Activated naive CD4-positive, alpha-beta T cell (primary cell): ENCODE measurements around the gene TSN.
A peak's percentile ranks its signal among the peaks of the same experiment; 100 is the strongest.
"Not testable (repeated sequence)": the region's sequence is repeated elsewhere in the genome, so short reads cannot be mapped to it uniquely, and the experiment has no call there.

Experiments
- DNase-seq, 4 experiments: peaks; one replicate each; lab custom pipeline; 2025; lab: John Stamatoyannopoulos, UW

Gene TSN

DNA sequence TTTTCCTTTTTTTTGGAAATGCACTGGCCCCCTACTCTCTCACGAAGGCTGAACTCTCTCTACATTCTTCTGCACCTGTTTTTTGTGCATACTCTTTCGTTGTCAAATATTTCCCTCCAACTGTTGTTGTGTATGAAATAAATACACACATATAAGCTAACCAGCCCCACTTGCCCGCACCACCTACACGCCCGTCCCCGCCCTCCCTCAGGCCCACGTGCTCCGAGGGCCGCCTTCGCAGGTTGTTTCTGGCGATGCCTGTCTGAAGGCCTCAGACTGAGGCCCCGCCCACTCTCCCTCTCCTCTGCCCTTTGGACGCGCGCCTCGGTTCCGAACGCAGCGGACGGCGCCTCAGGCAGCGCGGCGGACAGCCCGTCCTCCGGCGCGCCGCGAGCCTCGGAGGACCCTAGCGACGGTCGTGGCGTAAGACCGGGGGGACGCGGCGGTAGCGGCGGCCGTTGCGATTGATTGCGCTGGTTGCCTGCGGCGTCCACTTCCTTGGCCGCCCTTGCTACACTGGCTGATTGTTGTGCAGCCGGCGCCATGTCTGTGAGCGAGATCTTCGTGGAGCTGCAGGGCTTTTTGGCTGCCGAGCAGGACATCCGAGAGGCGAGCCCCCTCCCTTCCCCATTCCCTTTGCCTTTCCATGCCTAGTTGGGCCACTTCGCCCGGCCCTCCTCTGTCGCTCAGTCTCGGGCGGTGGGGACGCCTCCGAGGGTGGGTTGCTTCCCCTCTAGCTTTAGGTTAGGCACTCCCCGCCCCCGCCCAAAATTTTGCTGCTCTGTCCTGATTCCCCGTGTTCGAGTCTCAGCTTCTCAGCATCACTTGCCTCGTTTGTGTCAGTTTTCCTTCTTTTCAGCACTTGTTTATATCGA, at the start of gene TSN:
TSS of gene TSN (plus strand) at position 415 of the 875 bp plus-strand sequence. CDS start at position 544, 129 bp downstream.
- DNase-seq, result peak; percentile 82 to 96 (median 90)

DNA sequence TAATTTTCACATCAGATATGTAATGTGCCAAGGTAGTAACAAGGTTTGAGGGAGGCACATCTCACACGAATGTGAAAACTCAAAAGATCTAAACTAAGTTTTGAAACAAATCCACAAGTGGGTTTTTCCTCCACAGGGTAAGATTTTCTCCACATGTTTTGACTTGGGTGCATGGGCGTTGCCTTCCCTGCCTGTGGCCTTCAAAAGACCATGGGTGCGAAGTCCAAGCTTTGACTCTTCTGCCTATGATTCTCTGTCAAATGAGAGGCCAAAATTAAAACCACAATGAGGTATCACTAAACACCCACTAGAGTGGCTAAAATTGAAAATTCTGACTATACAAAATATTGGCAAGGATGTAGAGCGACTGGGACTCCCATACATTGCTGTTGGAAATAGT, 49.5 kb upstream of the TSN start:
- DNase-seq, result no peak

DNA sequence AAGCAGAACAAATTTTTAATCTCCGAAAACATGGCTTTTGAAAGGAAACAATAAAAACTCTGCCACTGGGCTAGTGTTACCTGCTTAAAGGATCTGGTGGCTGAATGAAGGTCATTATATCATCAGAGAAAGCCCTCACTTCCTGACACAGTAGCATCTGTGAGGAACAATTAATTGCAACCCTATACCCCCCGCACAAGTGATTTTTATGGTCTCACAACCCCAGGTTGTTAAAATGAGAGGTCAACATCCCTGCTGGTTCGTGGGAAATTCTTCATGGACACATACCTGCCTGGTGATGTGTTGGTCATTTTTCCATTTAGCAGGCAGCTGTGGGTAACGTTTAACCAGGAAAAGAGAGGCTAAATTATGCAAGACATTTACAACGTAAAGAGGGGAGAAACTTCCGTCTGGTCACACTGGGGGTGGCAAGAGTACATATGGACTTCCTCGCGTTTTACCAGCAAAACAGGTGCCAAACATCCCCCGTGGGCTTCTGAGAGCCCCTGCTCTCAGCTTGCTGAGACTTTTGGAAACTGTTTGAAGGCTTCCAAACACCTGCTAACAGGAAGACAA, 48.0 kb upstream of the TSN start:
- no peak for DNase-seq

DNA sequence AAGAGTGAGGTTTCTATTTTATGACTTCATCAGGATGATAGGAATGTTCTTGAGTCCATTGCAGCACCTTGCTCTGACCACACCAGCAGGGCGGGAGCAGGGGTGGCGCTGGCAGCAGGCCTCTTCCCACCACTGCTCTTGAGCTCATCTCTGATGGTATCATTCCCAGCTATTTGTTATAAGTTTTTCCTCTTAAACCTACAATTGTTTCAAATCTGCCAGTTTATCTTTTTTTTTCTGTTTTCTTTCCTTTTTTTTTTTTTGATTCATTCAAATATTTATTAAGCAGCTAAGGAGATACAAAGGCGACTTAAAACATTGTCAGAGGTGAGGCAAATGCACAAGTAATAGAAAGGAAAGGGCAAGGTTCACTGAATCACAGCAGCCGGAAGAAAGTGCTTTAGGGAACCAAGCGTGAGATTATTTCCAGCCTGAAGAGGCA, 47.5 kb upstream of the TSN start:
- no peak for DNase-seq

DNA sequence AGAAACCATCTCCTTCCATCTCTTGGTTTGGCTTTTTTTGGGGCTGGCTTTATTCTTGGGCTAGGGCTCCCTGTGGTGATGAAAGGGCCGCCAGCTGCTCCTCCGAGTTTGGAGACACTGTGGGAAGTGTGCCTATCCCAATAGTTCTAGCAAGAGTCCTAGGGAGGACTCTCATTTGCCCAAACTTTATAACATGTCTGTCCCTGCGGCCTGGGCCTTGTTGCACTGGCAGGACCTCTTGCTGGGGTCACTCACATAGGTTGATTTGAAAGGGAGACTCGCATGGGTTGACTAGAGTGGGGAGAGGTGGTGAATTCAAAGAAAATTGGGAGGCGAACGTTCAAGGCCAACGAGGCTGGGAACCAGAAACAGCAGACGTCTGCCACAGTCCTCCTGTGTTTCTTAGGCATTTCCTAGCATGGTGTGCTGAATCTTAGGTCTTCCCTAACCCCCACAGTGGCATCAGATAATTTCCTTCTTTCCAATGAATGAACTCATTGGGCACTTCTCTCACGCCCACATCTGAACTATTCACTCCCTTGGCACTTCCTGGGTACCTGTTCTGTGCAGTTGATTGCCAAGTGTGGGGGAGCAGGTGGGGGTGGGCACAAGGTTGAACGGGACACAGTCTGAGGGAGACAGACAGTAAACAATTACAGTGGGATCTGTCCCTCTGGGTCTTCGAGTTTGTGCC, 45.5 kb upstream of the TSN start:
- no peak for DNase-seq

DNA sequence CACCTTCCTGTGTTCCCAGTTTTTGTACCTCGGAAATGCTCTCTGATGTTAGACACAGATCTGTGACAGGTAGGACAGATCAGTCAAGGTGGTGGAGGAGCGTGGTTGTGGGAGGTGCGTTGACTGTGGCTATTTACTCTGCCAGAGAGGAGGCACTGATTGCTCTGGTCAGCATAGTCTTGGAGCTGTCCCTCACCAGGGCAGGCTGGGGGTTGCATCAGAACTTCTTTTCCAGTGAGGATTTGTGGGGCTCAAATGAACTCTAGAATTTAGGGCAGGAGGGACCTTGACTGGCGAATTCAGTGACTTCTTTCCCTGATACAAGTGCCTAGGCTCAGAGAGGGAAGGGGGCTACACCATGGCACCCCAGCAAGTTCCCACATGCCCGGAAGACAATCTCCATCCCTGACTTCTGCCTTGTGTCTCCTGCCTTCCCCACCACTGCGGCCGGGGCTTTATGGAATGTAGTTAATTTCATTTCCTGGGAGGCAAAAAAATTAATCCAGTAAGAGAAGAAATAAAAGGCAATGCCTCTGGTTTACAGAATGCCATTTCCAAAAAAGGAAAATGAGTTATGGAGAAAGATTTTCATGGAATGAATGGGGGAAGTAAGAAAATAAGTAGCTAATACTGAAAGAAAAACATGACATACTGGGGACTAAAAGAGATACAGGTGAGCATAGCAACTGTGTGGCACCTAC, 44.8 kb upstream of the TSN start:
- no peak for DNase-seq

DNA sequence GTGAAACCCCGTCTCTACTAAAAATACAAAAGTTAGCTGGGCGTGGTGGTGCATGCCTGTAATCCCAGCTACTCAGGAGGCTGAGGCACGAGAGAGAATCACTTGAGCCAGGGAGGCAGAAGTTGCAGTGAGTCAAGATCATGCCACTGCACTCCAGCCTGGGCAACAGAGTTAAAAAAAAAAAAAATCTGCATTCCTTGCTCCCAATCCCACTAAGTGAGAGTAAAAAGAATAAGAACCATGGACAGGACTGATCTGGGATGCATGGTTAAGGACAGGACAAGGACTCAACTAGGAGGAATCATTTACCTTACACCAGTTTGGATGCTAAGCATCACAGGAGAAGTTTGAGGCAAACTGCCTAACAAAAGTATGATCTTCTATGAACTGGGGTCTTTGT, 44.0 kb upstream of the TSN start:
- DNase-seq, result not testable (repeated sequence)

DNA sequence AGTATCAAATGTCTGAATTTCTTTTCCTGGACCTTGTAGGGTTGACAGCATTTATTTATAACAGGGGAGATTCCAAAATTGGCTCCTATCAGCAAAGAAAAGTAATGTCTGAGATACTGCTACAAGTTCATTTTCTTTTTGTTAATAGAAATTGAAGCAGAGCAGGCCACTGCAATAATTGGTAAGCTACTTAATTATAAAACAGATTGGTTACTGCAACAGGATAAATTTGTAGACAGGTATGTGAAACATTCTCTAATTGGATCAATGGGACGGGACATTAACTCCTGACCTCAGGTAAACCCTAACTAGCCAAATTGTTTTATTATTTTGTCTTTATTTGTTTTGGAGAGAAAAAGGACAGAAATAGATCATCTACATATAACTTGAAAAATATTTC, 39.3 kb upstream of the TSN start:
- DNase-seq, result no peak

DNA sequence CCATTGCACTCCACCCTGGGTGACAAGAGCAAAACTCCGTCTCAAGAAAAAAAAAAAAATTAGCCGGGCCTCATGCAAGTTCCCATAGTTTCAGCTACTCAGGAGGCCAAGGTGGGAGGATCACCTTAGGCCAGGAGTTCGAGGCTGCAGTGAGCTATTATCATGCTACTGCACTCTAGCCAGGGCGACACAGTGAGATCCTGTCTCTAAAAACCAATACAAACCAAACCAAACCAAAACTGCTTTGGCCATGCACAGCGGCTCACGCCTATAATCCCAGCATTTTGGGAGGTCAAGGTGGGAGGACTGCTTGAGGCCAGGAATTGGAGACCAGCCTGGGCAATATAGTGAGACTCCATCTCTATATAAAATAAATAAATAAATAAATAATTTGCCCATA, 37.9 kb upstream of the TSN start:
- no peak for DNase-seq

DNA sequence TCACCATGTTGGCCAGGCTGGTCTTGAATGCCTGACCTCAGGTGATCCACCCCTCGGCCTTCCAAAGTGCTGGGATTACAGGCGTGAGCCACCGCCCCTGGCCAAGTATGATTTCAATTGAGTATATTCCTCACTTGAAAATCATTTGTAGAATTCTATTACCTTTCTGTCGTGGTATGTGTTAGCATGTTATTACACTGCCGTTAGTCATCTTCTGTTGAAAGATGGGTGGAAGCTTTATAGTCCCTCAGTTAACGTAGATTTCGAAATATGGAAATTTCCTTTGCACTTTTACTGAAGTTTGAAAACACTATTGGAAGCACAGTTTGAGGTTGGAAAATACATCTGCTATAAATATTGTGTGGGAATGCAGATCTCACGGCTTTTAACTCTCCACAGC, 33.5 kb upstream of the TSN start:
- DNase-seq, result no peak

DNA sequence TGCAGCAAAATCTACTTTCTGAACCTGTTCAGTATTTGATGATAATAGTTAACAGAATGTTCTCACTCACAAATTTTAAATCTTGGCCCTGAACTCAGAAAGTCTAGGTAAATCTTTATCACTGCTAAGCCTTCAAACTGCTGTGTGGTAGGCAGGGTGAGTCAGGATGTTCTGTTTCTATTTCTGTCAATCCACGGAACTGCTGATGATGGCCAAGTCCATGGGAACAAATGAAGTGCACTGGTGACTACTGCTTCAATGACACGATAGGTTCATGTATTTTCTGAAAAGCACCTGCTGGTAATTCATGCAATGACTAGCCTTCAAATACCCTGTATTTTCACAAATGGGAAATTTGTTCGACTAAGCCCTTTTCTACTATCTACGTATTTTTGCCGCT, 33.0 kb upstream of the TSN start:
- DNase-seq, result no peak

DNA sequence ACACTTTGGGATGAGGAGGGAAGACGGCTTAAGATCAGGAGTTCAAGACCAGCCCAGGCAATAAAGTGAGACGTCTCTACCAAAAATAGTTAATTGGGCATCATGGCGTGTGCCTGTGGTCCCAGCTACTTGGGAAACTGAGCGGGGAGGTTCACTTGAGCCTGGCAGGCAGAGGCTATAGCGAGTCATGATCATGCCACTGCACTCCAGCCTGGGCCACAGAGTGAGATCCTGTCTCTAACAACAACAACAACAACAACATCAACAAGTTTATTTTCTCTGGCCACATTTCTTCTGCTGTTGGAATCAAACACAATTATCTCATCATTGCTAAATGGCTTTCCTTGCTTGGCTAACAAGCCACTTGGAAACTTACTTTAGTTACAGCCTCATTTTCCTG, 32.1 kb upstream of the TSN start:
- no peak for DNase-seq

DNA sequence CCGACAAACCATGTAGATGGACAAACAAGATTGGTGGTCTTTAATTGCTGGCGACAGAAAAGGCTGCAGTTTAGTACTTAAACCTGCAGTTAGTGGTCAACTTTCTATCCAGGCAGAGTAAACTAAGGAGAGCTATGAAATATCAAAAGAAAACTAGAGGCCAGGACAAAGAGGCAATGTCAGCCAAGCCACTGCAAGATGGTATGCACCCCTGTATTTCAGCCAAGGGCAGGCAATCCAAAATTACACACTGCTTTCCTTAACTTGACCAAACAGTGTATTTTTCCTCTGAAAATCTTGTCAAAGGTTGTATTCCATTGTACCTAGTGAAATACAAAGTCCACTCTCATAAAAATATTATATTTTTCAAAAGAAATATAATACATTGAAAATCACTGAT, 28.1 kb upstream of the TSN start:
- no peak for DNase-seq

DNA sequence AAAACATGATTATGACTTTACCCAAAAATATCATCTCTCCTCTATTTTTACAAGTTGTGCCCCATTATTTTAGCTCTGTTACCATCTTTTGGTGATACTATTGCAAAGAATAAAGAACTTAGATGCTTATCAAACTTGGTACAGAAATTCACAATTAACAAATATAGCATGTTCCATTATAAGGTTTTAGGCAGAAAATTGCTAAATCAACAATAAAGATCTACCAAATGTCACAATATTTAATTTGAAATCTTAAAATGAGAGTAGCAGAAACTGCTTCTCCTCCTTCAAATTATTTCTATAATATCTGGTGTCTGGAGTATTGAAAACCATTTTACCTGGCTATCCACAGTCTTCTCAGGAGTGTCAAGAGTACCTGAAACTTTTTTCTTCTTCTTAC, 27.5 kb upstream of the TSN start:
- no peak for DNase-seq

DNA sequence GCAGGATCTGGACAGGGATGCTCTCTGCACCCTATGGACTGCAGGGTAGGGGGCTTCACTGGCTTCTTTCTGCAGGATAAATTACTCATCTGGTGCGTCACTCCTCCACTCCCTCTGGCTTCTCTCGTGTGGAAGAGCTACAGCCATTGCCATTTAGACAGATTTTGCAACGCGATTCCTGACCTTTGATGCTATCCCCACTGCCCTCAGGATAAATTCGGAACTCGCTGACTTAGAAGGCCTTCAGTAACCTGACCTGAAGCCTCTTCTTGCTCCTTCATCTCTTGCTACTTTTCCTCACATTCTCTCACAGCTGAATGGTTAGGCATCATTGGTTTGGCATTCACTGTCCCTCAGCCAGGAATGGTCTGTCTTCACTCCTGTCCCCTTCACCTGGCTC, 24.1 kb upstream of the TSN start:
- DNase-seq, result no peak

DNA sequence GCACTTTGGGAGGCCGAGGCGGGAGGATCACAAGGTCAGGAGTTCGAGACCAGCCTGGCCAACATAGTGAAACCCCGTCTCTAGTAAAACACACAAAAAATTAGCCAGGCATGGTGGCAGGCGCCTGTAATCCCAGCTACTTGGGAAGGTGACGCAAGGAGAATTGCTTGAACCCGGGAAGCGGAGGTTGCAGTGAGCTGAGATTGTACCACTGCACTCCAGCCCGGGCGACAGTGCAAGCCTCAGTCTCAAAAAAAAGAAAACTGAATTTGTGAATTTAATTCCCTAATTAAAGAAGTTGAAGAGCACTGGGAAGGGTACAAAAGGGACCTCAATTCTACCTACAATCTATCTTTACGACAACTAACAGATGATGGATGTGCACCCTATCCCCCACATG, 20.9 kb upstream of the TSN start:
- DNase-seq, result not testable (repeated sequence)

DNA sequence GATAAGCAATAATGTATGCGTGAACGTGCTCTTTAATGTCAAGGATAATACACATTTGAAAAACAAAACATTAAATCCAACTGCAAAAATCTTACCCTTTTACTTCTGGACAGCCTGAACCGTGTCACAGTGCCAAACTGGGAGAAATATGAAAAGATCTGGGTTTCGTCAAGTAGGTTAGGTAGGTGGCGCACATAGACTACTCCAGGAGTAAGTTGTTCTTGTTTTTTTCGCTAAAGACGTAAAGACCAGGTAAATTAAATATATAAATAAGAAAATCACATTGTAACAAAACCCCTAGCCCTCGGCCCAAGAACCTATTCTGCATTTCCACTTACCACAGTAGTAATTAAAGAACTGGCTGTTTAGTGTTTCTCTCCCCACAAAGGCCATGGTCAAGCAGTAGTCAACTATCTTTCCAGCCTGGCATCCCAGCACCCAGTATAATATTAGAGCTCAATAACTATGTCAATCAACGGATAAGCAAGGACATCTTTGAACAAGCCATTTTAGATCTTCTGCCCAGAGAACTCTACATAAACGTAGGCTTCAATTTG, 19.9 kb upstream of the TSN start:
- DNase-seq, result no peak

DNA sequence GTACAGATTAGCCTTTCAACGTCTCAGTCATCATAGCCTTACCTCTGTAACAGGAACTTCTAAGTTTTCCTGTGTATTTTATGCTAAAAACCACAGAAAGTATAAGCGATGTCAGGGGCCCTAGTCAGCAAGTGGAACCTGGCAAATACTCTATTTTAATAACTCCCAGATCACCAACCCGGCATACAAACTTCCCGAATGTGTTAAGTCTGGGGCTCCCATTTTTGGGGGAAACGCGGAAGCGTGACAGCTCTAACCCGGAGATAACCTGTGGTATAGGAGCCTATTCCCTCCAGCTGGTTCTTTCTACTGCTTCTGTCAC, 19.4 kb upstream of the TSN start:
- no peak for DNase-seq

DNA sequence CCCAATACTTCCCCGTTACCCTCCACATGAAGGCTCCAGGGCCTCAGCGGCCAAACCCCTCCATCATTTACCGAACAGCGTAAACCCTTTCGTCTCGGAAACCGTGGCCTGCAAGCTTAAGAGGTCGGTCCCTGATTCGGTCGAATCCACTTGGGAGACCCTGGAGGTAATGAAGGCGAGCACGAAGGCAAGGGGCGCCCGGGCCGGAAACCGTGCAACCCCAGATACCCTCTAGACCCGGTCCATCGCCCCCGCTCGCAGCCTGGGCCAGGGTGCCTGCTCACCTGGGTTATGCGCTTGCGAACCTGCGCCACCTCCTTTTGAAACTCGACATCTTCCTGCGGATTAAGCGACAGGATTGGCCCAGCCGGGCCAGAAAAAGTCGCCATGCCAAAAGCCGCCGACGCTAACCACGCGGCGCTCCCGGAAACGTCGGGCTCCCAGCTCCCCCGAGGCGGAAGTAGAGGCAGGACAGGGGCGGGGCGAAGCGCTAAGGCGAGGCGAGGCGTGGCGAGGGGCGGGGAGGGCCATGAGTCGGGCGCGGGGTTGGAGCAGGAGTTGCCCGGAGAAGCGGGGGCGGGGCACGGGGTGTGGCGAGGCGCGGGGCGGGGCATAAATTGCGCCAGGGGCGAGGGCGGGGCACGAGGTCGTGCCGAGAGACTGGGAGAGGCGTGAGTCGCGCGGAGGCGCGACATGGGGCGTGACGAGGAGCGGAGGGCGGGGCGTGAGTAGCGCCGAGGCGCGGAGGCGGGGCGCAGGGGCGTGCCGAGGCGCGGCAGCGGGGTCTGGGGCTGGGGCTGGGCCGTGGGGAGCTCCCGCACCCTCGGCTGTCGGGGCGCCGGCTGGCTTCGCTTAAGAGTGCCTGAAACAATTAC, 18.8 kb upstream of the TSN start, which contains the start of gene NIFK:
TSS of gene NIFK (minus strand) at position 414 of the 875 bp plus-strand sequence. CDS start at position 389, 25 bp downstream.
- DNase-seq, result peak; percentile 99 to 100 (median 100)

DNA sequence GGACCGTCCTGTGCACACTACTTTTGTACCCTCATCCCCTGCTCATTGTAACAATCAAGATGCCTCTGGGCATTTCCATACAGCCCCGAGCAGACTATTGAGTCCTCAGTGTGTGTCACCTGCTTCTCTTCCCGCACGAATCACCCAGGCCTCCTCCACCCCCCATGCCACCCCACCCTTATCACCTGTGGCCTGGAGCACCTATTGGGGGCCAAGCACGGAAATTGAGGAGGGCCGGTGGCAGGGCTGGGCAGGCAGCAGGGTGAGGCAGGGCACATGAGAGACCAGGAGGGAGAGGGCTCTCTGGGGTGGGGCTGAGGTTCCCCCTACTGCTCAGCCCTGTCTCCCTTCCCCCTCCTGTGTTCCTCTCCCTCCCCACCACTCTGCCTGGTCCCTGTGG, 14.5 kb upstream of the TSN start:
- no peak for DNase-seq

DNA sequence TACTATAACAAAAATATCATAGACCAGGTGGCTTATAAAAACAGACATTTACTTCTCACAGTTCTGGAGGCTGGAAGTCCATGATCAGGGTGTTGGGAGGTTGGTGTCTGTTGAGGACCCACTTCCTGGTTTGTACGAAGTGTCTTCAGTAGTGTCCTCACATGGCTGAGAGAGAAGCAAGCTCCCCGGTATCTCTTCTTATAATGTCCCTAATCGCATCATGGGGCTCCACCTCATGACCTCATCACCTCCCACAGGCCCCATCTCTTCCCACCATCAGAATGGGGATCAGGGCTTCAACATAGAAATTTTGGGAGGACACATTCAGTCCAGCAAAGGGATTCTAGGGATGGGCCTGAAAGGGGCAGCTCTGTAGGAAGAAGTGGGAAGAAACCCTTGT, 14.0 kb upstream of the TSN start:
- no peak for DNase-seq
